ENCODE data around the gene FAM234A.

FAM234A gene

GRCh38 chr16:305916-306626 lies 71.5 kb downstream of the FAM234A start:
- no peak for DNase-seq

GRCh38 chr16:306911-307370 lies 72.3 kb downstream of the FAM234A start:
- DNase-seq: no peak

- DNase-seq: no peak
Observed at GRCh38 chr16:307691-308312, 73.2 kb downstream of the FAM234A start.

- DNase-seq: no peak
Observed at GRCh38 chr16:309476-309875, 74.9 kb downstream of the FAM234A start.

GRCh38 chr16:311725-312124 lies 77.1 kb downstream of the FAM234A start:
- DNase-seq: no peak

GRCh38 chr16:314351-314750 lies 79.7 kb downstream of the FAM234A start:
- no peak for DNase-seq

- DNase-seq: no peak
Observed at GRCh38 chr16:314795-315299, 80.2 kb downstream of the FAM234A start.
